Prostate gland (tissue), 2 donors: ENCODE data around the gene NCL. TPM values are rescaled to one million over a fixed set of nuclear protein-coding genes. Genes with fewer than 3 reads are reported as not detected.
"Not testable (repeated sequence)": the region's sequence is repeated elsewhere in the genome, so short reads cannot be mapped to it uniquely, and the experiment has no call there.

Experiments used
- DNase-seq: peaks from one replicate; pipeline ENCODE4 v3.0.0-alpha.2; 2019; ENCODE audit warnings: low spot score
- H3K27ac ChIP-seq, 2 donors: fragments of 200-600 bp; sonication (generic); 2 replicates each; pipeline ENCODE4 v1.5.1; 2017 to 2019
- H3K27me3 ChIP-seq: fragments of 200-600 bp; sonication (generic); replicated peaks from 2 replicates; pipeline ENCODE4 v1.5.1; 2019; ENCODE audit not compliant: insufficient read depth
- H3K36me3 ChIP-seq, 2 donors: fragments of 200-600 bp; sonication (generic); 1 replicate in 1 of 2; 2 replicates in 1 of 2; pipeline versions ENCODE4 v1.5.1 to v1.8.1; 2017 to 2019
- H3K4me1 ChIP-seq: fragments of 200-600 bp; sonication (generic); replicated peaks from 2 replicates; pipeline ENCODE4 v1.5.1; 2019
- H3K4me3 ChIP-seq, 2 donors: fragments of 200-600 bp; sonication (generic); 2 replicates each; pipeline ENCODE4 v1.5.1; 2017 to 2019
- H3K9me3 ChIP-seq: fragments of 200-600 bp; sonication (generic); 2 replicates; pipeline ENCODE4 v1.5.1; 2017
- POLR2A ChIP-seq: fragments of 450-650 bp; IDR thresholded peaks from one replicate; pipeline ENCODE4 v1.6.1; 2016; ENCODE audit warnings: antibody characterized with exemption, mild to moderate bottlenecking
- POLR2AphosphoS5 ChIP-seq: sonication (generic); formaldehyde crosslinking; IDR thresholded peaks from one replicate; pipeline ENCODE4 v1.6.1; 2017; ENCODE audit warnings: antibody characterized with exemption
- WGBS: methylation state at CpG from one replicate; pipeline ENCODE4 v1.1.5; 2018; 5-methylcytosine and 5-hydroxymethylcytosine counted together
- intact Hi-C: fragments of 100-400 bp; cut with DNase I; formaldehyde crosslinking; loops from one replicate; pipeline ENCODE4 v1.14.2; 2022
- total RNA-seq, 2 donors: library from RNA; depleted of rRNA; stranded (reverse); fragments of >200 nt; gene quantifications; one replicate each; pipeline ENCODE4 v1.1.0, GENCODE V29; 2016
- TF ChIP-seq, protein P1 (sequence below), 4 experiments: fragments of 200-600 bp in 2 of 4; fragments of 450-650 bp in 2 of 4; sonication (generic) in 2 of 4; IDR thresholded peaks; 1 replicate in 3 of 4; 2 replicates in 1 of 4; pipeline ENCODE4 v1.5.1; 2016 to 2019; ENCODE audit warnings: antibody characterized with exemption in 4 of 4, mild to moderate bottlenecking in 2 of 4, moderate library complexity in 2 of 4

NCL gene
- total RNA-seq, 2 donors from 2014 or later = 92.0 to 160 TPM

DNA sequence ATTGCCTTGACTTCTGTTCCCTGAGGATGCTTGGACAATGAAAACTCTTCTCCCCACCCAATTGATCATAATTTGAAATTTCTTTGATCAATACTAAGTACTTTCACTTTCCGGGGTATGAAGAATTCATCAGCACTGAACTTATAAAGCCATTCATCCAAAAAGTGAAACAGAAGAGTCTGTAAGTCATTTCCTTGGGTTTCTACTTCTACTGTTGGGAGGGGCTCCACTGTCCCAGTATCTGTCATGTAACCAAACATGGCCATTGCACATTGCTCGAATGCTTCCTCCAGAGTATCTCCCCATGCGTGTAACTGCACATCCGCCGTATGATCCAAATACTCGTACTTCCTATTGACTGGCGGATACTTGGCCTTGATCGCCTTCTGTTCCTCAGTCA is 30.3 kb downstream of the NCL start:
- TF ChIP-seq, protein P1, sequence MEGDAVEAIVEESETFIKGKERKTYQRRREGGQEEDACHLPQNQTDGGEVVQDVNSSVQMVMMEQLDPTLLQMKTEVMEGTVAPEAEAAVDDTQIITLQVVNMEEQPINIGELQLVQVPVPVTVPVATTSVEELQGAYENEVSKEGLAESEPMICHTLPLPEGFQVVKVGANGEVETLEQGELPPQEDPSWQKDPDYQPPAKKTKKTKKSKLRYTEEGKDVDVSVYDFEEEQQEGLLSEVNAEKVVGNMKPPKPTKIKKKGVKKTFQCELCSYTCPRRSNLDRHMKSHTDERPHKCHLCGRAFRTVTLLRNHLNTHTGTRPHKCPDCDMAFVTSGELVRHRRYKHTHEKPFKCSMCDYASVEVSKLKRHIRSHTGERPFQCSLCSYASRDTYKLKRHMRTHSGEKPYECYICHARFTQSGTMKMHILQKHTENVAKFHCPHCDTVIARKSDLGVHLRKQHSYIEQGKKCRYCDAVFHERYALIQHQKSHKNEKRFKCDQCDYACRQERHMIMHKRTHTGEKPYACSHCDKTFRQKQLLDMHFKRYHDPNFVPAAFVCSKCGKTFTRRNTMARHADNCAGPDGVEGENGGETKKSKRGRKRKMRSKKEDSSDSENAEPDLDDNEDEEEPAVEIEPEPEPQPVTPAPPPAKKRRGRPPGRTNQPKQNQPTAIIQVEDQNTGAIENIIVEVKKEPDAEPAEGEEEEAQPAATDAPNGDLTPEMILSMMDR (IDR thresholded peaks at IDR 0.05) = no peak
- no peak for TF ChIP-seq POLR2A
- TF ChIP-seq POLR2AphosphoS5 = no peak
- no peaks in the 10 kb centered on the region for H3K4me1 ChIP-seq

DNA sequence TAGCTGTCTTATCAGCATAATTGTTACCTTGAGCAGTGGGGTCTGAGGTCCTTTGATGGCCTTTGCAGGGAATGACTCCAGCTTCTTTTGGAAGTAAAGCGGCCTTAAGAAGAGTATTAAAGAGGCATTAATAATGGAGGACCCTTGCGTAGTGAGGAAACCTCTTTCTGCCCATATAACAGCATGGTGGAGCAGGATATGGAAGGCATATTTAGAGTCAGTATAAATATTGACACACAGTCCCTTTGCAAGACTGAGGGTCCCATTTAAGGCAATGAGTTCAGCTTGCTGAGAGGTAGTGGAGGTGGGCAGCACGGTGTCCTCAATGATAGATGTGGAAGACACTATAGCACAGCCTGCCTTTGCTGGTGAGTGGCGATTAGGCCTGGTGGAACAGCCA is 32.7 kb downstream of the NCL start:
- Histone ChIP-seq H3K36me3 (no peaks in the 10 kb centered on the region), H3K9me3 (no peaks in the 10 kb centered on the region), H3K4me1 (no peaks in the 10 kb centered on the region), H3K4me3 (no peak overlapping the region), H3K27ac (no peak overlapping the region), H3K27me3 (no peaks in the 10 kb centered on the region)
- no peak for TF ChIP-seq POLR2AphosphoS5
- TF ChIP-seq, protein P1 (IDR thresholded peaks at IDR 0.05) = no peak
- TF ChIP-seq POLR2A = no peak
- intact Hi-C loops = no loop called here
- WGBS = 99% methylated on average over 4 of the region's 4 CpGs
- no peak for DNase-seq

More for the DNA sequence above, 30.3 kb downstream of the NCL start:
- Histone ChIP-seq H3K27me3 (no peaks in the 10 kb centered on the region), H3K27ac (no peak overlapping the region), H3K36me3 (no peaks in the 10 kb centered on the region), H3K9me3 (no peaks in the 10 kb centered on the region), H3K4me3 (no peak overlapping the region)
- intact Hi-C loops = no loop called here
- no peak for DNase-seq
- 87% methylated on average over 8 of the region's 8 CpGs for WGBS

DNA sequence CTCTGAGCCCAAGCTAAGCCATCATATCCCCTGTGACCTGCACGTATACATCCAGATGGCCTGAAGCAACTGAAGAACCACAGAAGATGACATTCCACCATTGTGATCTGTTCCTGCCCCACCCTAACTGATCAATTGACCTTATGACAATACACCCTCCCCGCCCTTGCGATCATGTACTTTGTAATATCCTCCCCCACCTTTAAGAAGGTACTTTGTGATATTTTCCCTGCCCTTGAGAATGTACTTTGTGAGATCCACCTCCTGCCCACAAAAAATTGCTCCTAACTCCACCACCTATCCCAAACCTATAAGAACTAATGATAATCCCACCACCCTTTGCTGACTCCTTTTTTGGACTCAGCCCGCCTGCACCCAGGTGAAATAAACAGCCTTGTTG is 33.8 kb downstream of the NCL start:
- H3K4me3 ChIP-seq, intact Hi-C loops, H3K36me3 ChIP-seq, H3K27ac ChIP-seq, H3K27me3 ChIP-seq, H3K9me3 ChIP-seq, H3K4me1 ChIP-seq, DNase-seq: not testable (repeated sequence)
- WGBS = 97% methylated on average over 4 of the region's 4 CpGs

DNA sequence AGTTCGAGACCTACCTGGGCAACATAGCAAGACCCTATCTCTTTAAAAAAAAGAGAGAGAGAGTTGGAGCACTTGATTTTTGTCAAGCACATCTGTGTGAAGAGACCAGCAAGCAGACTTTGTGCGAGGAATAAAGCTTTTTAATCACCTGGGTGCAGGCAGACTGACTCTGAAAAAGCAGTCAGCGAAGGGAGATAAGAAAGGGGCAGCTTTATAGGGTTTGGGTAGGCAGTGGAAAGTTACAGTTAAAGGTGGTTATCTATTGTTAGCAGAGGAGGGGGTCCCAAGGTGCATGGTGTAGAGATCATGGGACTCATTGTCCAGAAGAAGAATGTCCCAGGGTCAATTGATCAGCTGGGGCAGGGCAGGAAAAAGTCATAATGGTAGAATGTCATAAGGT is 34.4 kb downstream of the NCL start:
- no peak for DNase-seq
- Histone ChIP-seq H3K9me3 (no peaks in the 10 kb centered on the region), H3K27me3 (no peaks in the 10 kb centered on the region), H3K4me3 (no peak overlapping the region), H3K36me3 (no peaks in the 10 kb centered on the region), H3K27ac (no peak overlapping the region), H3K4me1 (no peaks in the 10 kb centered on the region)
- intact Hi-C loops = no loop called here
- no peak for TF ChIP-seq POLR2A
- WGBS = 78% methylated on average over 3 of the region's 3 CpGs

DNA sequence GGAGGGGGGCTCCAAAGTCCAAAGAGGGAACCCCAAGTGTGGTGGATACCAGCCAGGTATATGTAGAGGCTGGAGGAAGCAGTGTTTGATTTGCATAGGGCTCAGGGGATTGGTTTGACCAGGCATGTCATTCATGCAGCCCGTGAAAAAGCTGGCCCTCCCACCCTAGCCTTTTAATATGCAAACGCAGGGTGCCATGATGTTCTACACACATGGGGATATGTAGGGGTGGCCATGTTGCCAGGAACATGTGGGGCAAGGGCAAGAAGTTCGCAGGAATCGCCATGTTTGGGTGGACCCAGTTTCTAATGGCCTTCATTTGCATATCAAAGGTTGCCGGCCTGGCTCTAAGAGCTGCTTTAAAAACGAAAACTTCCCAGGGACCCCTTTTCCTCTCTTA is 35.1 kb downstream of the NCL start:
- Histone ChIP-seq H3K4me1 (no peaks in the 10 kb centered on the region), H3K4me3 (no peak overlapping the region), H3K9me3 (no peaks in the 10 kb centered on the region), H3K27me3 (no peaks in the 10 kb centered on the region), H3K36me3 (no peaks in the 10 kb centered on the region), H3K27ac (no peak overlapping the region)
- 84% methylated on average over 6 of the region's 6 CpGs for WGBS
- intact Hi-C loops = no loop called here
- no peak for TF ChIP-seq POLR2A
- TF ChIP-seq, protein P1 (IDR thresholded peaks at IDR 0.05) = no peak
- TF ChIP-seq POLR2AphosphoS5 = no peak
- no peak for DNase-seq

DNA sequence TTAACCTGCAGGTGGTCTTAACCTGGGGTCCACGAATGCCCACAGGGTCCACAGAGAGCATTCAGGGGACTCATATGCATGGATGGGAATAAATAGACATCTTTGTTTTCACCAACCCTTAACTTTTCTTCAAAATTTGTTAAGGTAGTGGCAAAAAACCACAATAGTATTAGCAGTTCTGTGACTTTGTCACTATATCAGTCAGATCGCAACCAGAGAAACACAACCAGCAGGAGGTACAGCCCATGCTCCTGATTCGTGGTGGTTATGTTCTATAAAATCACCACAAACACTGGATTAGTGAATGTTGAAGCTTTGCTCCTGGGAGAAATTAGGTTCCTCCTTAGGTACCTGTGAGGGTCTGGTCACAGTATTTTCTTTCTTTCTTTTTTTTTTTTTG is 37.2 kb downstream of the NCL start:
- 91% methylated on average over 3 of the region's 3 CpGs for WGBS
- intact Hi-C loops = no loop called here
- H3K27me3 ChIP-seq = no peaks in the 10 kb centered on the region
- TF ChIP-seq, protein P1 (IDR thresholded peaks at IDR 0.05) = no peak
- no peak for TF ChIP-seq POLR2A
- TF ChIP-seq POLR2AphosphoS5 = no peak
- no peaks in the 10 kb centered on the region for H3K36me3 ChIP-seq
- no peak overlapping the region for H3K27ac ChIP-seq
- H3K9me3 ChIP-seq = no peaks in the 10 kb centered on the region
- H3K4me3 ChIP-seq = no peak overlapping the region
- DNase-seq = no peak
- H3K4me1 ChIP-seq = no peaks in the 10 kb centered on the region
